NT2/D1 (cell line): ENCODE data around the gene ULK4.

Experiments
- SUZ12 ChIP-seq: IDR thresholded peaks from 2 replicates; pipeline ENCODE4 v1.6.1; 2011; ENCODE audit not compliant: insufficient read length, insufficient read depth; ENCODE audit errors: extremely low read depth
- YY1 ChIP-seq: IDR thresholded peaks from 2 replicates; pipeline ENCODE4 v1.6.1; 2011; ENCODE audit not compliant: insufficient read length, insufficient read depth

DNA sequence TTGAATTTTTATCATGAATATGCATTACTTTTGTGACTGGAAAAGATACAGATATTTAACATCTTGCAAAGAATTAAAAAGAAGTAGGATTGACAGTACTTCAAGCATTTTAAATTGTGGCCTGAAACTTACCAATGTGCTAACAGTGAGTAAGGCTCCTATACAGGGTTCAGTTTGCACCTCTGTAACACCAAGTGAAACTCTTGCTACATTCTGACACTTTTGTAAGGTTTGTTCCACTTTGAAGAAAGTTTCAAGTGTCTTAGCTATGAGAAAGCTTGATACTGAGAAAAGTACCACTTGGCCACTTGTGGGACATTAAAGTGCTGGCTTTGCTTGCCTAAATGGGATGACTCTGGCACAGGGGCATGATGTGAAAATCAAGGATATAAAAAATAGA, 473.4 kb downstream of the ULK4 start:
- no peak for TF ChIP-seq YY1
- TF ChIP-seq SUZ12 = no peak
